Spleen (tissue), 11 donors: ENCODE data around the gene XRCC4. TPM values are rescaled to one million over a fixed set of nuclear protein-coding genes. Genes with fewer than 3 reads are reported as not detected.

Experiments
- DNase-seq: peaks from one replicate; pipeline ENCODE4 v3.0.0-alpha.2; 2020
- H3K27ac ChIP-seq, 8 donors: fragments of 200-600 bp; sonication (generic) in 7 of 8; 1 replicate in 4 of 8; 2 replicates in 4 of 8; pipeline versions ENCODE4 v1.5.0 to v1.8.0; 2016 to 2021; ENCODE audit warnings: inconsistent platforms in 4 of 8, mild to moderate bottlenecking in 4 of 8, moderate library complexity in 1 of 8
- H3K27me3 ChIP-seq, 7 donors: fragments of 200-600 bp; sonication (generic) in 6 of 7; replicated peaks in 1 of 7; 1 replicate in 4 of 7; 2 replicates in 3 of 7; pipeline versions ENCODE4 v1.5.0 to v1.8.0; 2016 to 2021; ENCODE audit warnings: inconsistent platforms in 3 of 7, mild to moderate bottlenecking in 1 of 7
- H3K36me3 ChIP-seq, 6 donors: fragments of 200-600 bp; sonication (generic) in 5 of 6; 1 replicate in 4 of 6; 2 replicates in 2 of 6; pipeline versions ENCODE4 v1.5.0 to v1.8.0; 2016 to 2021; ENCODE audit warnings: inconsistent platforms in 2 of 6
- H3K4me1 ChIP-seq, 6 donors: fragments of 200-600 bp; sonication (generic) in 5 of 6; 1 replicate in 3 of 6; 2 replicates in 3 of 6; pipeline versions ENCODE4 v1.5.0 to v1.8.0; 2016 to 2021; ENCODE audit warnings: inconsistent platforms in 3 of 6
- H3K4me3 ChIP-seq, 8 donors: fragments of 200-600 bp; sonication (generic) in 7 of 8; 1 replicate in 4 of 8; 2 replicates in 4 of 8; pipeline versions ENCODE4 v1.5.0 to v1.8.0; 2016 to 2021; ENCODE audit warnings: inconsistent platforms in 4 of 8, mild to moderate bottlenecking in 4 of 8, moderate library complexity in 2 of 8
- H3K9me3 ChIP-seq, 8 donors: fragments of 200-600 bp; sonication (generic) in 7 of 8; 1 replicate in 4 of 8; 2 replicates in 4 of 8; pipeline versions ENCODE4 v1.5.0 to v1.8.0; 2016 to 2021; ENCODE audit warnings: inconsistent platforms in 4 of 8
- POLR2A ChIP-seq, 3 donors: fragments of 450-650 bp; IDR thresholded peaks; one replicate each; pipeline ENCODE4 v1.5.1; 2017; ENCODE audit warnings: antibody characterized with exemption in 3 of 3, mild to moderate bottlenecking in 1 of 3
- POLR2AphosphoS5 ChIP-seq, 3 donors: sonication (generic); formaldehyde crosslinking; IDR thresholded peaks; one replicate each; pipeline ENCODE4 v1.5.1; 2017; ENCODE audit warnings: antibody characterized with exemption in 3 of 3
- WGBS, 5 donors: extraction: QIAGEN DNeasy Blood & Tissue Kit in 3 of 5; methylation state at CpG; one replicate each; pipeline versions ENCODE4 v1.1.5 to v1.1.7; 2013 to 2018; 5-methylcytosine and 5-hydroxymethylcytosine counted together
- intact Hi-C: fragments of 100-400 bp; cut with DNase I; formaldehyde crosslinking; loops from one replicate; pipeline ENCODE4 v1.15.0; 2023; ENCODE audit warnings: low total_unique reads
- polyA plus RNA-seq, 3 donors: library from polyadenylated mRNA; stranded (reverse); fragments of 200-250 nt; gene quantifications; one replicate each; pipeline ENCODE4 v1.2.1, GENCODE V29; 2013
- small RNA-seq, 4 donors: library from RNA; depleted of rRNA; stranded (forward); fragments of <200 nt; gene quantifications; one replicate each; pipeline ENCODE3, GENCODE V24; 2016
- total RNA-seq, 7 donors: library from RNA; depleted of rRNA in 3 of 7; stranded (reverse); fragments of >200 nt in 3 of 7; fragmentation: NEBNext Ultra II Directional in 4 of 7; extraction: Animal tissue kit (Norgen Biotek cat#: 25700) in 4 of 7; gene quantifications; one replicate each; pipeline versions ENCODE4 v1.1.0 to v1.2.1, GENCODE V29; 2016 to 2021
- TF ChIP-seq, protein P1 (sequence below), 11 experiments: fragments of 200-600 bp in 7 of 11; fragments of 450-650 bp in 4 of 11; sonication (generic) in 4 of 11; IDR thresholded peaks in 8 of 11; conservative IDR thresholded peaks in 3 of 11; 1 replicate in 7 of 11; 2 replicates in 4 of 11; pipeline versions ENCODE4 v1.4.0 to v1.8.0; 2016 to 2021; ENCODE audit warnings: antibody characterized with exemption in 11 of 11, inconsistent platforms in 4 of 11, mild to moderate bottlenecking in 1 of 11
- donor health status: healthy with polysubstance abuse.
- donor health status: DM: no; HTN: no; CAD: no; lungs with moderate emphysema.
- donor health status: DM: no; HTN: no; CAD: no.
- donor health status: Bipolar disorder and iron deficiency.
- donor health status: healthy.
- donor health status: DM: no; HTN: no; CAD: no.
- donor health status: DM: yes; HTN: yes; CAD: no.

The XRCC4 gene
- total and polyA plus RNA-seq, 10 donors: 4.3 to 14.5 (median 9.6) TPM

DNA sequence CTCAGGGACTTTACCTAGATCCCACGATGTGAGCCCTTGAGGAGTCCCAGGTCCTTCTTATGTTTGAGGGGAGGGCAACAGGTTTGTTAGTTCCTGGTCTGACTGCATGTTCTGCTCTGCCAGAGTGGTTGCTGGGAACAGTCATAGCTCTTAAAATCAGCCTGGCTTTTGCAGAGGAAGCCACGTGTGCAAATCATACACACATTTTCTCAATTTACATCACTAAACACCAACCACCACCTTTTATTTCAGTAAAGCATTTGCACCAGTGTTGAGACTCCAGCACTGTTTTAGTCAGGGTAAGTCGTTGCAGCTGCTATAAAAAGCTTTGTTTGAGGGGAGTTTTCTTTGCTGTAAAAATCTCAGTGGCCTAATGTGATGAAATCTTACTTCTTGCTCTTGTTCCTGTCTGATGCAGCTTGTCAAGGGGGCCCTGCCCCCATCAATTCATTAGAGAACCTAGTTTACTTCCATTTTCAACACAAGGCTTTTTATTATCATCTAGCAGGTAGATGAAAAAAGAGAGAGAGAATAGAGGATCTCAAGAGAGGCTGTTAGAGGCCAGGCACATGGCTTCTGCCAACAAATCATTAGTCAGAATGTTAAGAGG lies 323.9 kb downstream of the XRCC4 start:
- Histone ChIP-seq H3K9me3 (no peaks in the 10 kb centered on the region), H3K27ac (peak overlapping the region in 3 of 8 donors; percentile 11 to 46 (median 16)), H3K4me1 (peaks cover 0 to 10% (median 0%) of the 10 kb centered on the region in 6 donors), H3K36me3 (no peaks in the 10 kb centered on the region), H3K27me3 (no peaks in the 10 kb centered on the region), H3K4me3 (no peak overlapping the region)
- WGBS, 5 donors: 35 to 54% (median 41%) methylated on average over 3 of the region's 3 CpGs
- TF ChIP-seq, protein P1, sequence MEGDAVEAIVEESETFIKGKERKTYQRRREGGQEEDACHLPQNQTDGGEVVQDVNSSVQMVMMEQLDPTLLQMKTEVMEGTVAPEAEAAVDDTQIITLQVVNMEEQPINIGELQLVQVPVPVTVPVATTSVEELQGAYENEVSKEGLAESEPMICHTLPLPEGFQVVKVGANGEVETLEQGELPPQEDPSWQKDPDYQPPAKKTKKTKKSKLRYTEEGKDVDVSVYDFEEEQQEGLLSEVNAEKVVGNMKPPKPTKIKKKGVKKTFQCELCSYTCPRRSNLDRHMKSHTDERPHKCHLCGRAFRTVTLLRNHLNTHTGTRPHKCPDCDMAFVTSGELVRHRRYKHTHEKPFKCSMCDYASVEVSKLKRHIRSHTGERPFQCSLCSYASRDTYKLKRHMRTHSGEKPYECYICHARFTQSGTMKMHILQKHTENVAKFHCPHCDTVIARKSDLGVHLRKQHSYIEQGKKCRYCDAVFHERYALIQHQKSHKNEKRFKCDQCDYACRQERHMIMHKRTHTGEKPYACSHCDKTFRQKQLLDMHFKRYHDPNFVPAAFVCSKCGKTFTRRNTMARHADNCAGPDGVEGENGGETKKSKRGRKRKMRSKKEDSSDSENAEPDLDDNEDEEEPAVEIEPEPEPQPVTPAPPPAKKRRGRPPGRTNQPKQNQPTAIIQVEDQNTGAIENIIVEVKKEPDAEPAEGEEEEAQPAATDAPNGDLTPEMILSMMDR (IDR thresholded peaks at IDR 0.05 in 8 of 11, conservative IDR thresholded peaks at IDR 0.05 in 3 of 11): no peak
- no peak for TF ChIP-seq POLR2AphosphoS5 (IDR thresholded peaks at IDR 0.05)
- TF ChIP-seq POLR2A (IDR thresholded peaks at IDR 0.05): no peak
- intact Hi-C loops: no loop called here
- no peak for DNase-seq

DNA sequence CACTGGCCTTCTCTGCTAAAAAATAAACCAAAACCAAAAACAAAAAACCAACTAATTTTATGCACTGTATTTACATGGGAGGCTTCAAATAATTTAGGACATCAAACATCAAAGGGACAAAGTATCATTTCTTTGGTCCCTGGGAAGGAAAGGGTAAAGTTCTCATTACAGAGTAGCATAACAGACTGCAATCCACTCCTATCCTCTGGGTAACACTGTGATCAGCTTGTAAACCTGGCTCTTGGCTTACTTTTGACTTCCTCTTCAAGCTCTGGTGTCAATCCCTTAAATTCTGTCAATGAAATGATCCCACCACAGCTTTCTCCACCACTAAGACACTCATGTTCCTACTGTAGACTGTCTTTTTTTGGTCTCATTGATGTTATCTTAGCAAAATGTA lies 324.4 kb downstream of the XRCC4 start:
- no peaks in the 10 kb centered on the region for H3K9me3 ChIP-seq
- intact Hi-C loops: no loop called here
- no peak for DNase-seq
- H3K27ac ChIP-seq: peak overlapping the region in 3 of 8 donors; percentile 11 to 46 (median 16)
- peaks cover 0 to 10% (median 0%) of the 10 kb centered on the region in 6 donors for H3K4me1 ChIP-seq
- no peak overlapping the region for H3K4me3 ChIP-seq
- no peak for TF ChIP-seq POLR2AphosphoS5 (IDR thresholded peaks at IDR 0.05)
- no peak for TF ChIP-seq POLR2A (IDR thresholded peaks at IDR 0.05)
- TF ChIP-seq, protein P1 (IDR thresholded peaks at IDR 0.05 in 8 of 11, conservative IDR thresholded peaks at IDR 0.05 in 3 of 11): no peak
- H3K27me3 ChIP-seq: no peaks in the 10 kb centered on the region
- H3K36me3 ChIP-seq: no peaks in the 10 kb centered on the region

Small RNAs within 50 kb of the gene (small RNA-seq; reads per million reads assigned to genes)
- 0.40 to 2.0 (median 0.48) reads per million in 4 donors for gene SCARNA18

Other genes with a start within 250 kb of the XRCC4 start
- gene TMEM167A, start 153 bp upstream of the XRCC4 start, total RNA-seq: 10 to 100 TPM; 38.0 to 68.7 (median 59.2) TPM
- gene TMEM167A, start 153 bp upstream of the XRCC4 start, polyA plus RNA-seq: 10 to 100 TPM; 19.3 to 28.6 (median 25.5) TPM